ENCODE data around the gene DACT3.

The DACT3 gene

DNA sequence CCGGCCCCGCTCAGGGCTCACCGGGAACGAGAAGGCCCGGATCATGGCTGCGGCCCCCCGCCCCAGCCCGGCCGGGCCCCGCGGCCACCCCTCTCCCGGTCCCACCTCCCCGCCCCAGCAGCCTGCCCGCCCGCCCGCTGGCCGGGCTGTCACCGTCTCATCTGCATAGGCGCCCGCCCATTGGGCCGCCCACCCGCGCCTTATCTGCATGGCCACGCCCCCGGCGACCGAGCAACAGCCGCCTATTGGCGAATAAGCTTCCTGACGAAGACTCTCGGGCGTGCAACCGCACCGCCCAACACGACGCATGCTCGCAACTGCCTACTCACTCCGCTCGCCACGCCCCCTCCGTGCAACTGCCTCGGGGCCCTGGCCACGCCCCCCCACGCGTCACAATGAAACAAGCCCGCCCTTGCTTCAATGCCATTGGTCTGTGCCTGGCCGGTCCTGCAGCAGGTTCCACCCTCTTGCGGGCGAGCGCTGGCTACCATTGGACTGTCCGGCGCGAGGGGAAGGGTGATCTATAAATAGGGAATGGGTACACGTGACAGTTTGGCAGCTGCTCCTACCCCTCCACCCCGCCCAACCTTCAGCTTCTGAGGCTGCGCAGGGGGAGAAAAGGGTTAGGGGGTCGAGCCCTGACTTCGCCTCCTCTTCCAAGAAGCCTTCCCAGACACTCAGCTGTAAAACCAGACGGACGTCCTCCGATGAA is at the start of gene DACT3:
TSS of gene DACT3 (minus strand) at position 163 of the 712 bp plus-strand sequence. CDS start at position 45, 118 bp downstream.
- peak; percentile 100 for DNase-seq

GRCh38 chr19:46710687-46711086 is 49.7 kb upstream of the DACT3 start:
- DNase-seq: no peak

- peak; percentile 92 for DNase-seq
Observed at GRCh38 chr19:46704379-46705076, 43.5 kb upstream of the DACT3 start.

DNA sequence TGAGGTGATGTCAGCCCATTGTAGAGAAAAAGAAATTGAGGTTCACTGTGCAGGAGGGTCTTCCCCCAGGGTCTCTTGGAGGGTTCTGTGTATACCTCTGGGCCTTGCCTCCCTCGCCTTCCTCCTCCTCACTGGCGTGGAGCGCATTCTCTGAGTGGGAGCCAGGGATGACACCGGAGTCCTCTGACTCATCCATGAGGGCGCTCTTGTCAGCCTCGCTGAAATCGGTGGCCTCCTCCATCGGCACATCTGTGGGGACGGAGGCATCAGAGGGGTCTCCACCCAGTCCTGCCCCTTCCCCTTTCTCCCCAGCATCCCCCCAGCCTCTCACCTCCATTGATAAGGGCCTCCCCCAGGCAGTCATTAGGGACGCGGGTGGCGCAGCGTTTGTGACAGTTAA is 39.7 kb upstream of the DACT3 start:
- DNase-seq: no peak

DNA sequence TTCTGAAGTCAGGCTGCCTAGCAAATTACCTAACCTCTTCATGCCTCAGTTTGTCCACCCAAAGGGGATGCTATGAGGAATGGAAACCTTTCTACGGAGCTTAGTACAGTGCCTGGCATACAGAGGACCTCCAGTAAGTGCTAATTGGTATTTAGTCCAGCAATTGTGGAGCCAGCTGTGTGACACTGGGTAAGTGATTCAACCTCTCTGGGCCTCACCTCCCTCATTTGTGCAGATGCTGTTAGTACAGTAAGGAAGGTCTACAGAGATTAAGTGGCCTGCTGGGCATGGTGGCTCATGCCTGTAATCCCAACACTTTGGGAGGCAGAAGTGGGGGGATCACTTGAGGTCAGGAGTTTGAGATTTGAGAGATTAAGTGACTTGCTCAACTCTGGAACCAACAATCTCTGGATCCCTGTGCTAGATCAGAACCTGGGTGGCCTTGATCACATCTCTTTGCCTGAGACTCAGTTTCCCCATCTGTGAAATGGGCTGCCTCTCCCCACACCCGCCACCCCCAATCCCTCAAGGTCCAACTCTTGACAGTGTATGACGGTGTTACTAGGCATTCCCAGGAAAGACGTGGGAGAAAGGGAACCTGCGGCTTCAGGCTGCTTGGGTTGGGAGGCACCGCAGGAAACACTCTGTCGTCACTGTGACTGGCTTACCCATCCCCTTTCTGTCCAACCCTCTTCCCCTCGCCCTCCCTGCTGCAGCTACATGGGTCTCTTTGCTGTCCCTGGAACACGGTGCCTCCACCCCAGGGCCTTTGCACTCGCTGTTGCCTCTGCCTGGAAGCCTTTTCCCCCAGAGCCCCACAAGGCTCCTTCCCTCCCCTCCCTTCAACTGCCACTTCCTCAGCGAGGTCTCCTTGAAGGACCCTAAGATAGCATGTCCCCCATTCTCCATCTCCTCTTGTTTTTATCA is 37.7 kb upstream of the DACT3 start:
- no peak for DNase-seq

DNA sequence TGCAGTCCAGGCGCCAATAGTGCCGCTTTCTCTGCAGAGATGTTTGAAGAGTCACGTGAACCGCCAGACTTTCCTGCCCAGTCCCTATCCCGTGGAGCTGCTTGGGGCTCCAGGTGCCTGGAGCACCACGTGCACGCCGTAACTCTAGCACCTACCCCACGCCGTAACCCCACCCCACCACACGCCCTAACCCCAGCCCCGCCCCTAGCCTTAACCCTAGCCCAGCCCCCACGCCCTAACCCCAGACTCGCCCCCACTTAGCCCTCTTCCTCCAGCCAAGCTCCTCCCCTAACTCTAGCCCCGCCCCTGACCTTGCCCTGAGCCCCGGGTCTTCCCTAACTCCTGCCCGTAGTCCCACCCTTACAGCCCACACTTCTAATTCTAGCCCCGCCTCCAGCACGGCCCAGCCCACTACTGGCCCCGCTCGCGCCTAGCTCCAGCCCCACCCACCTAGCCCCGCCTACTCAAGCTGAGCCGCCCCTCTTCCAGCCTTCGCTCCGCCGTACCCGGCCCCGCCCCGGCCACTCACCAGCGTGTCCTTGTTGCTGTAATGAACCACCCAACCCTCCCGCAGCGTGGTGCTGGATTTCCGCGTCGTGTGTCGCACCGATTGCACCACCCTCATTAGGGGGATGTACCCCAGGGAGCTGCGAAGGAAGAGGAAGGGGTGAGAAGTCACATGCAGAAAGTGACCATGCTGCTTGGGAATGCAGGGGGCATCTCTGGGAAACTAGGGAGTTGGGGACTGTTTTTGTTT is 36.4 kb upstream of the DACT3 start:
- DNase-seq: no peak

GRCh38 chr19:46696866-46697203 is 35.9 kb upstream of the DACT3 start:
- DNase-seq: no peak

DNA sequence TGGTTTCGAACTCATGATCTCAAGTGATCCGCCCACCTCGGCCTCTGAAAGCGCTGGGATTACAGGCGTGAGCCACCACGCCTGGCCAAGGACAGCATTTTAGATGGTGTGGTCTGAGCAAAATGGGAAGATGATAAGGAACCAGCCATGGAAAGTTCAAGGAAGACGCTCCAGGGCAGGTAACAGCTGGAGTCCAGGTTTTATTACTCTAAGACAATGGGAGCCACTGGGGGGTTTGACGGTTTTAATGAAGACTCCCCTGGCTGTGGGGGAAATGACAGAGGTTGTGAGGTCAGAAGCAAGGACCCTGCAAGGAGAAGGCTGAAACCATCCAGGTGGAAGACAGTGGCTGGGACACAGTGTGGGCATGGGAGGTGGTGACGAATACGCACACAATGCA is 35.1 kb upstream of the DACT3 start:
- no peak for DNase-seq

- no peak for DNase-seq
Observed at GRCh38 chr19:46693760-46694159, 32.8 kb upstream of the DACT3 start.

DNA sequence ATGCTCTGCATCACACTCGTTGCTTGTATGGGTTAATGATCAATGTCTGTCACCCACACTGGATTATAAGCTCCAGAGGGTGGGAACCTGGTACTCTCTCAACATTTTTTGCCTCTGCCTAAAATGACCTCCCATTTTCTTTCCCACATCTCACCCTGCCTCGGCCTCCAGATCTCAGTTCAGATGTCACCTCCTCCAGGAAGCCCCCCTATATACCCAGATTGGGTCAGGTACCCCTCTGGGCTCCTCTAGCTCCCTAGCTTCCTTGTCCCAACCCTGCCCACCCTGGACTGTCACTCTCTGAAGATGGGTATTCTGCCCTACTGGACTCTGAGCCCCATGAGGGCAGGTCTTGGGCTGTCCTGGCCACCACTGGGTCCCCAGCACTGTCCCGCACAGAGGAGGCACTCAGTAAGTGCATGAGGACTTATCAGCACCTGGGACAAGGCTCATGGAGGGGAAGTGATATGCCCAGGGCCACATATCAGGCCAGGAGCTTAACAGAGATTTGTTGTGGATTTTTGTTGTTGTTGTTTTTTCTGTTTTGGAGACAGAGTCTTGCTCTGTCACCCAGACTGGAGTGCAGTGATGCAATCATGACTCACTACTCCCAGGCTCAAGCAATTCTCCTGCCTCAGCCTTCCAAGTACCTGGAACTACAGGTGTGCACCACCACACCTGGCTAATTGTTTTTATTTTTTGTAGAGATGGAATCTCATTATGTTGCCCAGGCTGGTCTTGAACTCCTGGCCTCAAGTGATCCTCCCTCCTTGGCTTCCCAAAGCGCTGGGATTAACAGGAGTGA is 32.1 kb upstream of the DACT3 start:
- DNase-seq: no peak

GRCh38 chr19:46691948-46692347 is 31.0 kb upstream of the DACT3 start:
- no peak for DNase-seq

GRCh38 chr19:46691104-46691503 is 30.1 kb upstream of the DACT3 start:
- DNase-seq: no peak

DNA sequence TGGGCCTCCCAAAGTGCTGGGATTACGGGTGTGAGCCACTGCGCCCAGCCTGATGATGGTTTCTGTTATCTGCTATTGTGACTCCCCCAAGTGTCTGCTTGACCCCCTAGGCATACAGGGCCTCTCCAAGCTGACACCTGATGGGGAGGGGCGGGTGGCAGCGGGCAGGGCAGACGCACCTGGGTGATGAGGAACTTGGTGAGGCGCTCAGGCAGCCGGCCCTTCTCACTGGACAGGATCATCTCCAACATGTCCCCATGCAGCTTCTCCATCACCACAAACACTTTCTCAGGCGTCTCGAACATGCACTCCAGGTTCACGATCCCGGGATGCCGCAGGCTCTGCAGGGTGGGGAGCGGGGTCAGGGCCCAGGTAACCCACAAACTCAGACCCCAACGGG is 28.4 kb upstream of the DACT3 start:
- DNase-seq: no peak

GRCh38 chr19:46687438-46688145 is 26.6 kb upstream of the DACT3 start:
- DNase-seq: no peak

DNA sequence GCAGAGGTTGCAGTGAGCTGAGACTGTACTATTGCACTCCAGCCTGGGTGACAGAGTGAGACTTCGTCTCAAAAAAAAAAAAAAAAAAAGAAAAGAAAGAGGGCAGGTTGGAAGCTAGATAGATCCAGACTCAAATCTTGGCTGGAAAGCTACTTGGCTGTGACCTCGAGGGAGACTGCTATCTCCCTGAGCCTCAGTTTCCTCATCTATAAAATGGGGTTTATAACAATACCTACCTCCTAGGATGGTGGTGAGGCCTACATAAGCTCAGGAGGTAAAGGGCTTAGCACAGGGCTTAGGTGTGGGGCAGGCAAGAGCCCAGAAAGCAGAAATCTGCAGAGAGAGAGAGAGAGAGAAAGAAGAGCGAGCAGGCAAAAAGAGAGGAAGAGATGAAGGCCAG is 24.2 kb upstream of the DACT3 start:
- no peak for DNase-seq

- peak; percentile 39 for DNase-seq
Observed at GRCh38 chr19:46678110-46678732, 17.2 kb upstream of the DACT3 start.

GRCh38 chr19:46674416-46675178 is 13.6 kb upstream of the DACT3 start:
- DNase-seq: no peak

DNA sequence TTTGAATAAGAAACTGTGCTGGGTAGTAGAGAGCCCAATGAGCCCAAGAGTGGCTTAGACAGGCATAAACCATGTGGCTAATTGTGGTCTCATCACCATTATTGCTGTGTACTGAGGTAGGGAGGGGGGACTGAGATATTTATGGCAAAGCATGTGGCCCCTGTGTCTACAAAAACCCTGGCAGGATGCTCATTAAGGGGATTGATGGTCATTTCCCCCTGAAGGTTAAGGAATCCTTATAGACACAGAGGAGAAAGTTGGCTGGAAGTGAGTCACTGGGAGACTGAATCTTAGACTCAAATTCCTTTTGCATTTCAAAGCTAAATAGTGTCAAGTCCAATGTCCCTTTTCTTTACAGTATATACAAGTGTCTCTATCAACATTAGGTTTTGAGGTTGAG is 9.8 kb upstream of the DACT3 start:
- DNase-seq: no peak

DNA sequence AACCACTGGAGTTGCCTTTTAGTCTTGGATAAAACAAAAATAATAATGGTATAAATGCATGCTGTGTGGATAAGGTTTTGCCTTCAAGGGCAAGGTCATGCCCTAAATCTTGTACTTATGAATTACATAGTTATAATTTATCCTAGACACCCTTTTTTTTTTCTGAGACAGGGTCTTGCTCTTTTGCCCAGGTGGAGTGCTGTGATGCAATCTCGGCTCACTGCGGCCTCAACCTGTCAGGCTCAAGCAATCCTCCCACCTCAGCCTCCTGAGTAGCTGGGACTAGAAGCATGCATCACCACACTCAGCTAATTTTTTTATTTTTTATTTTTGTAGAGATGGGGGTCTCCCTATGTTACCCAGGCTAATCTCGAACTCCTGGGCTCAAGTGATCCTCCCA is 7.7 kb upstream of the DACT3 start:
- DNase-seq: no peak

DNA sequence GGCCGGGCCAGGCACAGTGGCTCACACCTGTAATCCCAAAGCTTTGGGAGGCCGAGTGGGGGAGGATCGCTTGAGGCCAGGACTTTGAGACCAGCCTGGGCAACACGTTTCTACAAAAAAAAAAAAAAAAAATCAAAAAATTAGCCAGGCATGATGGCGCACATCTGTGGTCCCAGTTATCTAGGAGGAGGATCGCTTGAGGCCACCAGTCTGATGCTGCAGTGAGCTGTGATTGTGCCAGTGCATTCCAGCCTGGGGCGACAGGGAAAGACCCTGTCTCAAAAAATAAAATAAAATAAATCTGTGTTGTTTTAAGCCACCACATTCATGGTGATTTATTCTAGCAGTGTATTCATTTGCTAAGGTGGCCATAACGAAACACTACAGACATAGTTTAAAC is 4.1 kb upstream of the DACT3 start:
- DNase-seq: no peak

Data from activated CD8-positive, alpha-beta memory T cell treated with anti-CD3 and anti-CD28 coated beads, Interleukin-2, amount 50 U/mL, for 4 hours (primary cell).